Esophagus squamous epithelium (tissue), 5 donors: ENCODE results near the gene BCL6. TPM values are rescaled to one million over a fixed set of nuclear protein-coding genes. Genes with fewer than 3 reads are reported as not detected.
A peak's percentile ranks its signal among the peaks of the same experiment; 100 is the strongest.

Experiments
- DNase-seq: peaks from one replicate; lab custom pipeline; 2025; lab: John Stamatoyannopoulos, UW
- H3K27ac ChIP-seq, 4 donors: fragments of 200-600 bp; sonication (generic); one replicate each; pipeline ENCODE4 v1.5.1; 2016 to 2019; ENCODE audit warnings: mild to moderate bottlenecking in 1 of 4
- H3K27me3 ChIP-seq, 4 donors: fragments of 200-600 bp; sonication (generic); 1 replicate in 3 of 4; 2 replicates in 1 of 4; pipeline versions ENCODE4 v1.5.1 to v1.6.0; 2017 to 2021; ENCODE audit warnings: antibody characterized with exemption in 1 of 4
- H3K36me3 ChIP-seq, 3 donors: fragments of 200-600 bp; sonication (generic); one replicate each; pipeline ENCODE4 v1.5.1; 2016 to 2019
- H3K4me1 ChIP-seq, 3 donors: fragments of 200-600 bp; sonication (generic); one replicate each; pipeline ENCODE4 v1.5.1; 2017 to 2019
- H3K4me3 ChIP-seq, 4 donors: fragments of 200-600 bp; sonication (generic); 1 replicate in 3 of 4; 2 replicates in 1 of 4; pipeline ENCODE4 v1.5.1; 2016 to 2019; ENCODE audit warnings: mild to moderate bottlenecking in 2 of 4, moderate library complexity in 1 of 4
- H3K9me3 ChIP-seq, 3 donors: fragments of 200-600 bp; sonication (generic); one replicate each; pipeline ENCODE4 v1.5.1; 2016 to 2019
- POLR2A ChIP-seq, 4 donors: fragments of 450-650 bp; IDR thresholded peaks; one replicate each; pipeline ENCODE4 v1.6.1; 2017; ENCODE audit warnings: antibody characterized with exemption in 4 of 4, mild to moderate bottlenecking in 4 of 4, moderate library complexity in 3 of 4
- WGBS, 2 donors: methylation state at CpG; one replicate each; pipeline ENCODE4 v1.1.5; 2018; 5-methylcytosine and 5-hydroxymethylcytosine counted together
- intact Hi-C: fragments of 100-400 bp; cut with DNase I; formaldehyde crosslinking; loops from one replicate; pipeline ENCODE4 v1.15.0; 2022
- total RNA-seq, 4 donors: library from RNA; depleted of rRNA; stranded (reverse); fragments of >200 nt; gene quantifications; one replicate each; pipeline ENCODE4 v1.1.0, GENCODE V29; 2016
- TF ChIP-seq, protein P1 (sequence below), 6 experiments: fragments of 450-650 bp in 4 of 6; fragments of 200-600 bp in 2 of 6; sonication (generic) in 2 of 6; IDR thresholded peaks; one replicate each; pipeline ENCODE4 v1.5.1; 2016 to 2019; ENCODE audit warnings: antibody characterized with exemption in 6 of 6, mild to moderate bottlenecking in 4 of 6, moderate library complexity in 4 of 6
- donor health status: DM: yes; HTN: yes; CAD: no.

Gene BCL6
- total RNA-seq, 4 donors from 2014 or later = 30.8 to 94.4 (median 42.6) TPM

DNA sequence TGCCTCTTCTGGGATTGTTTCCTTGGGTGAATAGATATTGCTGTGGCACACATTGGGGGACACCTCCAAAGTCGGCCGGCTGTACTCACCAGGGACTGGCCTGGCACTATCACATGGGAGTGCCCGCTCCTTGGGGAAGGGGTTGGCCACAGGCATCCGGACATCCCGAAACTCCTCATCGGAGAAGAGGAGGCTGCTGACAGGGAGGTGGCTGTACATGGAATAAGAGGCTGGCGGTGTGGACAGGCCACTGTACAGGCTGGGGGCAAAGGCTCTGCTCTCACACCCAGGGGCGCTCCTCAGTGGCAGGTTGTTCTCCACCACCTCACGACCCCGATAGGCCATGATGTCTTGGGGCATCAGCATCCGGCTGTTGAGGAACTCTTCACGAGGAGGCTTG, 15.7 kb downstream of the BCL6 start:
- 86 to 96% methylated on average over 7 to 8 of the region's 12 CpGs for WGBS, 2 donors
- Histone ChIP-seq H3K9me3 (no peaks in the 10 kb centered on the region), H3K27ac (no peak overlapping the region), H3K27me3 (no peaks in the 10 kb centered on the region), H3K36me3 (peaks cover 80 to 100% (median 80%) of the 10 kb centered on the region in 3 donors), H3K4me1 (peaks cover 8 to 40% (median 15%) of the 10 kb centered on the region in 3 donors), H3K4me3 (no peak overlapping the region)
- TF ChIP-seq POLR2A (IDR thresholded peaks at IDR 0.05) = no peak
- TF ChIP-seq, protein P1, sequence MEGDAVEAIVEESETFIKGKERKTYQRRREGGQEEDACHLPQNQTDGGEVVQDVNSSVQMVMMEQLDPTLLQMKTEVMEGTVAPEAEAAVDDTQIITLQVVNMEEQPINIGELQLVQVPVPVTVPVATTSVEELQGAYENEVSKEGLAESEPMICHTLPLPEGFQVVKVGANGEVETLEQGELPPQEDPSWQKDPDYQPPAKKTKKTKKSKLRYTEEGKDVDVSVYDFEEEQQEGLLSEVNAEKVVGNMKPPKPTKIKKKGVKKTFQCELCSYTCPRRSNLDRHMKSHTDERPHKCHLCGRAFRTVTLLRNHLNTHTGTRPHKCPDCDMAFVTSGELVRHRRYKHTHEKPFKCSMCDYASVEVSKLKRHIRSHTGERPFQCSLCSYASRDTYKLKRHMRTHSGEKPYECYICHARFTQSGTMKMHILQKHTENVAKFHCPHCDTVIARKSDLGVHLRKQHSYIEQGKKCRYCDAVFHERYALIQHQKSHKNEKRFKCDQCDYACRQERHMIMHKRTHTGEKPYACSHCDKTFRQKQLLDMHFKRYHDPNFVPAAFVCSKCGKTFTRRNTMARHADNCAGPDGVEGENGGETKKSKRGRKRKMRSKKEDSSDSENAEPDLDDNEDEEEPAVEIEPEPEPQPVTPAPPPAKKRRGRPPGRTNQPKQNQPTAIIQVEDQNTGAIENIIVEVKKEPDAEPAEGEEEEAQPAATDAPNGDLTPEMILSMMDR (IDR thresholded peaks at IDR 0.05) = no peak
- no peak for DNase-seq
- intact Hi-C loops = no loop called here

DNA sequence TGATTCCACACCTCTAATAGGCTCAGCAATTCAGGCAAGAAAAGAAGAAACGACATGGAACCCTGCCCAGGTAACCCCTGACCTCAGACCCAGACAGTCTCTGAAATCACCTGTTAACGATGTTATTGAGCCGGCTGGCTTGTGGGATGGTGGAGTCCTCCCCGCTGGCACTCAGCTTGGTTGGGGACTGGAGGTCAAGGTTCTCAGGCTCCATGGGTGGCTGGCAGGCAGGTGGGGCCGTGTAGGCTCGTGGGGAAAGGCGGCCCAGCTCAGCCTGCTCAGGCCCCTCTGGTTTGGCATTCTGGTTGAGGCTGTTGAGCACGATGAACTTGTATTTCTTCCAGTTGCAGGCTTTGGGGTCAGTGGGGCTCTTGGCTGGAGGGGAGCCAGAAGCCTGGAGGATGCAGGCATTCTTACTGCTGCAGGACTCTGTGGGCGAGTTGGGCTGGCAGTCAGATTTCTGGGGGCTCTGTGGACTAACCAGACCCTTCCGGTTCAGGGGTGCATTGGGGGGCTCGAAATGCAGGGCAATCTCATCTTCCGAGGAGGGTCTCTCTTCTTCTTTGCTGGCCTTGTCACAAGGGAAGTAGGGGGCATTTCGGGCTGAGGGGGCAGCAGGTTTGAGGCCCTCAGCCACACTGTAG, 16.2 kb downstream of the BCL6 start:
- WGBS, 2 donors = 81 to 93% methylated on average over 3 to 8 of the region's 13 CpGs
- no peaks in the 10 kb centered on the region for H3K9me3 ChIP-seq
- intact Hi-C loops = no loop called here
- peaks cover 84 to 100% (median 85%) of the 10 kb centered on the region in 3 donors for H3K36me3 ChIP-seq
- DNase-seq = no peak
- H3K4me1 ChIP-seq = peaks cover 8 to 41% (median 15%) of the 10 kb centered on the region in 3 donors
- TF ChIP-seq, protein P1 (IDR thresholded peaks at IDR 0.05) = no peak
- H3K27ac ChIP-seq = no peak overlapping the region
- no peak overlapping the region for H3K4me3 ChIP-seq
- H3K27me3 ChIP-seq = no peaks in the 10 kb centered on the region

DNA sequence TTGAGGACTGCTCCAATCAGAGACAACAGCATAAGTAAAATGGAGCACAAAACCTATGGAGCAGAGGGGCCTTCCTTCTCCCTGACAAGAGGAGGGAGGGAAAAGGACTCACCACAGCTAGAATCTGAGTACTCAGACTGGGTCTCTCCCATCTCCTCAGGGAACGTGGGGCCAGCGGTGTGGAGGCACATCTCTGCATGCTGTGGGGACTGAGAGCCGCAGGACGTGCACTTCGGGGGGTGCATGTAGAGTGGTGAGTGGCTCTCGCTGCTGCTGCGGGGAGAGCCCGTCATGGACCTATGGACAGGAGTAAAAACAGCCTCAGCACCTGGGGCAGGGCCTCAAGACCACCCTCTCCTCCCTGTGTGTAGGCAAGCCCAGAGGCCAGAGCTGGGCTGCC, 17.0 kb downstream of the BCL6 start:
- DNase-seq = no peak
- 87 to 98% methylated on average over 3 to 7 of the region's 8 CpGs for WGBS, 2 donors
- no peak overlapping the region for H3K27ac ChIP-seq
- peaks cover 8 to 41% (median 15%) of the 10 kb centered on the region in 3 donors for H3K4me1 ChIP-seq
- no peak for TF ChIP-seq POLR2A (IDR thresholded peaks at IDR 0.05)
- TF ChIP-seq, protein P1 (IDR thresholded peaks at IDR 0.05) = no peak
- peaks cover 80 to 100% (median 87%) of the 10 kb centered on the region in 3 donors for H3K36me3 ChIP-seq
- H3K4me3 ChIP-seq = no peak overlapping the region
- H3K27me3 ChIP-seq = no peaks in the 10 kb centered on the region
- H3K9me3 ChIP-seq = no peaks in the 10 kb centered on the region
- intact Hi-C loops = no loop called here

DNA sequence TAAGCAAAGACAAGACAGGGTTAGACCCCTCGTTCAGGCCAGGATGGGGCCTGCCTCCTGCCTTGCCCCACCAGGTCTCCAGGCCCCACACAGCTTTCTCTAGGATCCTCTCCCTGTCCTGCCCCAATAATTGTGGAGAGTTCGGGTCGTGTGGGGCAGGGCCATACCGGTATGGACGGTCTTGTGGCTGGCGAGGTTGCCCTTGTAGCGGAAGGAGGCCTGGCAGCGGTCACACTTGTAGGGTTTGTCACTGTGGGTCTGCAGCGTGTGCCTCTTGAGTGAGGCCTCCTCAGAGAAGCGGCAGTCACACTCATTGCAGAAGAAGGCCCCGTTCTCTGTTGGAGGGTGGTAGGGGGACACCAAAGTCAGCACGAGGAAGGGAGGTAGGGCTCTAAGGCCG, 18.7 kb downstream of the BCL6 start:
- DNase-seq = no peak
- Histone ChIP-seq H3K27ac (peak overlapping the region; percentile 25 to 46 (median 38)), H3K36me3 (peaks cover 81 to 100% (median 96%) of the 10 kb centered on the region in 3 donors), H3K9me3 (no peaks in the 10 kb centered on the region), H3K27me3 (no peaks in the 10 kb centered on the region), H3K4me1 (peaks cover 8 to 41% (median 15%) of the 10 kb centered on the region in 3 donors), H3K4me3 (no peak overlapping the region)
- no peak for TF ChIP-seq POLR2A (IDR thresholded peaks at IDR 0.05)
- TF ChIP-seq, protein P1 (IDR thresholded peaks at IDR 0.05) = no peak
- 84 to 92% methylated on average over 5 to 6 of the region's 13 CpGs for WGBS, 2 donors
- intact Hi-C loops = no loop called here

DNA sequence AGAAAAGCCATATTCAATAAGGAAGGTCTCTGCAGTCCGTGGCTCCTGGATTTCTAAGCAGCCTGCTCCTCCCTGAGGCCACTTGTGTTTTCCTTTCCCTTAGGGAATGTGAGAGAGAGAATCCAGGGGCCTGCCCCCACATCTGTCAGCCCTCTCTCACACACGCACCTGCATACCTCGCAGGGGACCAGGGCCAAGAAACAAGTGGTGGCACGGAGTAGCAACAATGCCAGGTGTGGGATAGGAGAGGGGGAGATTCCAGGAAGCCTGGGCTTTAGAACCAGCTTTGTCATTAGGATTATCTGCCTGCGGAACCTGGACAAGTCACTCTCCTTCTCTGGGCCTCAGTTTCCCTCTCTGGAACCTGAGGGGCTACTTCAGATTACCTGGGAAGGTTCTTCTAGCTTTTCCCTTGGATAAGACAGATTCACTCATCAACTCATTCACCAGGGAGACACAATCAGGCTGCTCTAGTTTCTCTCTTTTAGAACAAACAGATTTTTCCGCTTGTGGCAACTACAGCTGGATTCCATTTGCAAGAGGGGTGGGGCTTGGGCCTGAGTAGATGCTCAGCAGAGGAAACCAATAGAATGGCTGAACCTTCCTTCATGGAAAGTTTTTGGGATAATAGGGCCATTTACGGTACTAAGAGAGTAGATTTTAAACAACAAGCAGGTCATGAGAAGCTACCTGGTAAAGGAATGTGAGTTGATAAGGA, 19.5 kb downstream of the BCL6 start:
- peaks cover 8 to 41% (median 15%) of the 10 kb centered on the region in 3 donors for H3K4me1 ChIP-seq
- TF ChIP-seq, protein P1 (IDR thresholded peaks at IDR 0.05) = no peak
- TF ChIP-seq POLR2A (IDR thresholded peaks at IDR 0.05) = no peak
- no peak overlapping the region for H3K4me3 ChIP-seq
- peak overlapping the region; percentile 10 to 46 (median 38) for H3K27ac ChIP-seq
- intact Hi-C loops = no loop called here
- H3K36me3 ChIP-seq = peaks cover 80 to 100% (median 96%) of the 10 kb centered on the region in 3 donors
- DNase-seq = no peak
- WGBS, 2 donors = 51 to 53% methylated on average over 3 to 5 of the region's 7 CpGs
- no peaks in the 10 kb centered on the region for H3K9me3 ChIP-seq
- no peaks in the 10 kb centered on the region for H3K27me3 ChIP-seq
